Fibroblast of skin of left biceps (primary cell): ENCODE data around the gene HOXA7.

Experiments
- DNase-seq, 2 experiments: peaks; one replicate each; pipeline ENCODE4 v3.0.0-alpha.2; 2013; ENCODE audit warnings: low read depth in 2 of 2

The HOXA7 gene

DNA sequence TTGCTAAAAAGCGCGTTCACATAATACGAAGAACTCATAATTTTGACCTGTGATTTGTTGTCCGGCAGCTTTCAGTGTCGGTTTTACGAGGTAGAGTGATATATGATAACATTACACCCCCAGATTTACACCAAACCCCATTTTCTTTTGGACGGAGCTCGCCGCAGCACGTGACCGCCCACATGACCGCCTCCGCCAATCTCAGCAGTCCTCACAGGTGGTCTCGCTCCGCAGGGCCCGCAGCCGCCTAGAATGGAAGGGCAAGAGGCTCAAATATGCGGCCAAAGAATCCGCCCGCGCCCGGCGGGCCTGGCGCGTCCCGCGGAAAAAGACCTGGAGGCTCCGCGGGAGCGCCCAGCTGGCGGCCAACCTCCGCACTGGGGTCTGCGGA lies at the start of gene HOXA7:
Gene HOXA7 (minus strand): TSS at position 168 of the 391 bp plus-strand sequence. CDS start 130 bp downstream, at position 38.
- DNase-seq, result no peak

DNA sequence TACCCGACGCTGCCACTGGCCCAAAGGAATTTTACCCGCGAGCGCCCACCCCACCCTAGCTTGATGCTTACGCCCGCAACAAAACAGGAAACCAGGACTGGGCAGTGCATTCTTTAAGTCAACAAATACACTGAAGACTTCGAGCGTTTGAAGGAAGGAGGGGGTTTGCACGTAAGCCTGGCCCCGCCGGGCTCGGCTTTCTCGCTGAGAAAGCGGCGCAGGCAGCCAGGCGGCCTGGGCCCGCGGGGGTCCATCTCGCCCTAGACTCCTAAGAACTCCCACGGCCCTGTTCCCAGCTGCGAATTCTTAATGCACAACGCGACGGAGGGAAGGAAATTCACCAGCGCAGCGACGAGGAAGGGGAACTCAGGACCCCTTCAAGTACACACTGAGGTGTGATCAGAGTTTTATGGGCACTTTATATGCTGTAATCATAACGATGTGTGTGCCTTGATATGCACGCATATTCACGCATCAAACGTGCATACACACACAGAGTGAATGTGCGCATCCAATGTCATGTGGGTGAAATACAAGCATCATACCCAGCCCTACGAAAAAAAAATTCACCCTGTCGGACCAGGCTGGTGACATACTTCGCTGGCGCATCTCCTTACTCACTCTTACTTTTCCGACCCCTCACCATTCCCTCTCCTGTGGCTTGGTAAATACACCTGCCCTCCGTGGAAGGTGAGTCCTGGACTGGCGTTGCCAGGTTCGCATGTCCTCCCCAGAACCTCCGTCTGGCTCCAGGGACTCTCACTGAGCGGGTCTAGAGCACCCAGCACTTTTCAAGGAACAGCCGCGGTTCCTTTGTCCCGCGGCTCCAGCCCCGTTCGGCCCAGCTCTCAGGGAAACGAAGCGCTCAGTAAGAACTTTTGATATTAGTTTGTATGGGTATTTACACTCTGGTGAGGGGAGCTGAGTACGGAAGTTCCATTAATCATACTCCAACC lies 49.1 kb upstream of the HOXA7 start:
- no peak for DNase-seq

GRCh38 chr7:27204851-27205322 lies 48.4 kb upstream of the HOXA7 start:
- no peak for DNase-seq

- no peak for DNase-seq
These were observed 47.6 kb upstream of the HOXA7 start for GRCh38 chr7:27203964-27204594.

DNA sequence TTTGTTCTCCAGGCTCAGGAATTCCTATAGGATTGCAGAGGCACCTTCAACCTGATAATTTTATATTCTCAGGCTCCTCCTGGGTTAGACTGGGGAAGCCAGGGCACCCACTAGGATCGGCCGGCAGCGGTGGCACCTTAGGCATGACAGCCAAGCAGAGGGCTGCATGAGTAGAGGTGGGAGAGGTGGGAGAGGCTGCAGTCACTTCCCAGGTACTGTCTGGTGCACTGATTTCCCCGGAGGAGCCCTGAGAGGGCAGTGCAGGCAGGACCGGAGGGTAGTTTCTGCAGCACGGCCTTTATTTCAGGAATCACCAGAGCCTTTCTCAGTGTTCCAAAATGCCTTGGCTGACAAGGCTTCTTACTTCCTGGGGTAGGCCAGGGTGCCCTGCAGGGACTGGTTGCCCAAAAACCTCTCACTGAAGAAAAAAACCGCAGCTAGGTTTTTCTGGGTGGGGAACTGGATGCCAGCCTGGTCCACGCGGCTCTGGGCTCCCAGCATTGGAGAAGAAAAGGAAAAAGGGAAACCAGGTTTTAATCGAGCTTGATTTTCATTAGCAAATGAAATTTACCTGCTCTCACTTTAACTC lies 47.0 kb upstream of the HOXA7 start:
- no peak for DNase-seq

GRCh38 chr7:27202862-27203134 lies 46.3 kb upstream of the HOXA7 start:
- DNase-seq, result no peak

DNA sequence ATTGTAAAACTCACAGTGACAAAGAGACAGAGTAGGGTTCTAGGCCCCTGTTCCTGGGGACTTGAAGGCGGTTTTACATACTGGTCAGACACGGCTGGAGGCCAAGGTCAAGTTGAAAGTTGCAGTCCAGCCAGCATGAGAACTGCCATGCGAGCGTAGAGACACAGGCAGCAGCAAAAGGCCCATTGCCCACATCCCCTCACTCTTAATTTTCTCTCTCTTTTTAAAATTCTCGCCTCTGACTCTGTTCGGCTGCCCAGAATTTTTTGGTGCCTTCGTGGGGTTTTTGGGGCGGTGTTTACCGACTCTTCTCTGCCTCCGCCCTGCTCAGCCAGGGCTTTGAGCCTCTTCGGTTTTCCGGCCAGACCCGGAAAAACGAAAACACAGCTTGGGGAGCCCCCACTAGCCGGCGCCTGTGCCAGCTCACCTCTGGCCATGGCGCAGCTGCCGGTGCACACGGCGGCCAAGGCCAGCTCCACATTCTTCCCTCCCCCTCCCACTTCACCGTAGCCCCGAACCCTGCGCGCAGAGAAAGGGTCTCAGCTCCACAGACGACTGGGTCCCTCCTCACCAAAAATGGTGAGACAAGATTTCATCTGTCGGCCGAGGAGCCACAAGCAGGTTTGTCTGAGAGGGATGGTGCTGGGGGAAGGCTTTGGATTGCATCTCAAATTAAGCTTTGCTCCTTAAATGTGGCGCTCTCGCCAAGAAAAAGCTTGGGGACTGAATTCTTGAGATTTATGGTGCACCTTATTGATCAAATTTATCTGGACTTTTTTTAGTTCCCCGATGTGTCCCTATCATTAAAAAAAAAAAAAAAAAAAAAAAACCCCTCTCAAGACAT lies 45.8 kb upstream of the HOXA7 start:
- no peak for DNase-seq

- no peak for DNase-seq
These were observed 45.1 kb upstream of the HOXA7 start for GRCh38 chr7:27201580-27202017.

DNA sequence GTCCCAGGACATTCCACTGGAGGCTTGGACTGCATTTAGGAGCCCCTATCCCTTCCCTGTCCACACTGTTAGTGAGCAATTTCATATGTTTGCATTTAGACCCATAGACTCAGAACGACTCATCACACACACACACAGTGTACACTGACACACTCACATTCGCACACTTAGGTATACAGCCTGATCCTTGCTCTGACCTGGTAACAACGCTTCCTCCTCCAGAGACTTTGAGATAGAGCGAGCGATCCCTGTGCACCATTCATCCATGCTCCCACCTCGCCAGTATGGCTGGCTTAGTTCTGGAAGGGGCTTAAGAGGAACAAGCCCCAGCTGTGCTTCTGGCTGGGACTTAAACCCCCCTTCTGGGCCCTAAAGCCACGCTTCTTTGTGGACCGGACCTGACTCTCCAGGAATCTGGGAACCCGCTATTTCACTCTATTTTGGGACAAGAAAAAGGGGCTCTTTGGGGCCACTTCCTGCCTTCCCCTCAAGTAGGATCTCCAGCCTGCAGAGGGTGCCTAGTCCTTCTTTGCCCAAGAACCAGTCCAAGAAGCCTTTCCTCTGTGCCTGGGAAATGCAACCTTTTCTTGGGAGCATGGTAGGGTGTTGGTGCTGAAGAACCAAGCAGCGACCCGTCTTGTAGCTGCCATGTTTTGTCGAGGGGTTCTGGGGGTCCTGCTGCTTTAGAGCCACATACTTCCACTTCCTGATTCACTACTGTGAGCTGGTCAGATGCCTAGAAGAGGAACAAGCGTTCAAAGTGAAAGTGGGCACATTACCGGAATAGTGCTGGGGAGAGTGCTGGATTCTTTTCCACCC lies 44.5 kb upstream of the HOXA7 start:
- DNase-seq, result no peak

DNA sequence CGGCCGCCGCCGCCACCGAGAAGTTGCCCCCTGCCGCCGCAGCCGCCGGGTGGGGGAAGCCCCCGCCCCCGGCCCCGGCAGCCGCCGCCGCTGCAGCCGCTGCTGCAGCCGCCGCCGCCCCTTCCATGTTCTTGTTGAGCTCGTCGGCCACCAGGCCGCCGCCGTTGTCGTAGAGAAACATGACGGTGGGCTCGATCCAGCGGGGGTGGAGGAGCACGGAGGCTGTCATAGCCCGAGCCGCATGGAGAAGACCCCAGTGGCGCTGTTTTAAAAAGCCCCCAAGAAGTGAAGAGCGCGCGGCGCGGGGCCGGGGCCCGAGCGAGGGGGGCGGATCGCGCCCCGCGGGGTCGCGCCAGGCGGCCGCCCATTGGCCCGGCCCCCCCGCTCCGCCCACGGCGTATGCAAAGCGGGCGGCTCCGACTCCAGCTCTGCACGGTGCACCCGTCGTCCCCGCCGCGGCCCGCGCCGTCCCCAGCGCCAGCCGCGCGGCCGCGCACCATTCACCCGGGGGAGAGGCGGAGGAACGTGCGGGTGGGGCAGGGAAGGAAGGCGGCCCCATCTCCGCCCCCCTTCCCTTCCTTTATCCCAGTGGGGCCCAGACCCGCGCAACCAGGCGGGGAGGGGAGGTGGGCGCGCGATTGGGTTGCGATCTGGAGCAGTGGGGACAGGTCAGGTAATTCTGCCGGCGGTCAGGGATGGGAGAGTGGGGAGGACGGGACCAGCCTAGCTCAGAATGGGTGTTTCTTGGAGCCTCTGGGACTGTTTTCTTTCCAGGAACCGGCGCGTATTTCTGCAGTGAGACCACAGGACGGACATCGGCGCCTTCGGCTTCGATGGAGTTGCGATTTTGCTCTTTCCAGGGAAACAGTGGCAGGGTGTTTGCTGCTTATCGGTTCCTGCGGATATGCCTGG lies 43.6 kb upstream of the HOXA7 start, which contains the start of gene HOXA13:
Gene HOXA13 (minus strand): TSS at position 243 of the 912 bp plus-strand sequence. CDS start 14 bp downstream, at position 229.
- no peak for DNase-seq

GRCh38 chr7:27198871-27199801 lies 42.7 kb upstream of the HOXA7 start:
- DNase-seq, result no peak

GRCh38 chr7:27198138-27198841 lies 41.8 kb upstream of the HOXA7 start:
- no peak for DNase-seq

DNA sequence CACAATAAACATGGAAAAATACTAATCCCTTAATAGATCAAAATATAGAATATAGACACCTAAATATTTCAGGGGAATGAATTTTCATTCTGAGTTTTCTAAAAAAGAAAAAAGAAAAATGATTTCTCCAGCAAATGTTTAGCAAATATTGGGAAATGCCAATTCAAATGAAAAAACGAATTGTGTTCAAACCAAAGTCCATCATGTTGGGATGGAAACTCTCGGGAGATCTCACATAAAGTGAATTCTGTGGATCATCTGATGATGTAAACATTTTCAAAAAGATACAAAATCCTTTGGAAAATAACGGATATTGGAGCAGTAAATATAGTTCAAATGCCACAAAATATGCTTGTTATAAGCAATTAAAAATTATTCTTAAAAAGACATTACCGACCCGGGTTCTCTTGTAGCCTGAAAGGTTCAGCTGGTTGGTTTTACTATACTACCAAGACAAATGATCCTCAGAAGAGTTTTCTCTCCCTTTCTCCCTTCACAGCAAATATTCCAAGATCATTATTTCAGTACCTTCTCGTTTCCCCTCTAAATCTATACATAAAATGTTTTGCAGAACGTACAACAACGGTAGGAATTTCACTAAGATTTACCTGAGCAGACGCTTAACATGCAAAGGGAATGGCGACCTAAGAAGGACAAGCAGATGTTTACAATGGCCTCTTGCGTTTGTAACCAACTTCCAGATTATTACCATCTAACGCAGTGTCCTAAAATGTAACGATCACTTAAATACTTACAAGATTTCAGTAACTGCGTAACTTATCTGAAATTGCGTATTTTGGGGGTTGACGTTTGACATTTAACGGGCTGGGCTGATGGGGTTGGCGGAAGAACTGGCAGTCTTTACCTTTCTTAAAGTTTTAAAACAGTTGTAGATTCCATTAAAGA lies 40.9 kb upstream of the HOXA7 start:
- no peak for DNase-seq

- DNase-seq, result no peak
These were observed 39.9 kb upstream of the HOXA7 start for GRCh38 chr7:27196287-27196767.

DNA sequence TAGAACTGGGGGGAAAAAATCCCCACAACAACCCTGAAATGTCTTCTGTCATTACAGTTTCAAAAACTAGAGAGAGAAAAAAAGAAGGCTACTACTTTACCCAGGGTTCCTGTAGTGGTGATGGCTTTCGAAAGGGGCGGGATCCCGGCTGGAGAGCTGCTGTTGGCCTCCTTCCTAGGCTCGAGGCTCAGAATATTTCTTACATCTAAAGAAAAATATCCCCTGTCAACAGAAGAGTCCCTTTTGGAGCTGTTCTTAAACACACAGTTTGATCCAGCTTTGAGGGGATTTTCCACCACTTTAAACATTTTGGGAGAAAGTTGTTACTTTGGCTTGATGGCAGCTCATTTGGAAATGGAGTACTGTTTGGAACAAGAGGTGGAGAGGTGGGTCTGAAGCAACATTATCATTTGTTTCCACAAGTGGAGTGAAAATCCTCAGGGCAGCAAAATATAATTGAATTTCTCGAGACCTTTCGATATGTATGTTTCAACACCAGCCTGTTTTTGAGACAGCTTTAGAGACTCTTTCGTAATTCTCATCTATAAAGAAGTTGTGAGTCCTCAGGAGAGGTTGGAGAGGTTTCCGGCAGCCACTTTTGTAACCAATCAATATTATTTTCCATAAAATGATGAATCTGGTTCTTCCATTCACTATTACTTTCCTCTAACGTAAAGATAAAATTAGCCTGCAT lies 38.4 kb upstream of the HOXA7 start:
- DNase-seq, result no peak

- no peak for DNase-seq
These were observed 37.5 kb upstream of the HOXA7 start for GRCh38 chr7:27194002-27194352.
